ENCODE data around the gene FGD1.

- no peak for TF ChIP-seq CTCF (IDR thresholded peaks at IDR 0.05)
- TF ChIP-seq EZH2 (IDR thresholded peaks at IDR 0.05): no peak
Observed at GRCh38 chrX:54494989-54495813, 833 bp downstream of the FGD1 start.

Measured in neural progenitor cell (in vitro differentiated cells).